GM12865 (cell line): ENCODE measurements around the gene SLC38A2.
A peak's percentile ranks its signal among the peaks of the same experiment; 100 is the strongest.

ENCODE experiments used
- DNase-seq: peaks from one replicate; pipeline ENCODE4 v3.0.0; 2010; ENCODE audit warnings: low read depth
- H3K4me3 ChIP-seq: 2 replicates; pipeline ENCODE4 v1.5.1; 2011; ENCODE audit warnings: mild to moderate bottlenecking, low read depth, low read length, control low read depth
- TF ChIP-seq, protein P1 (sequence below): IDR thresholded peaks from 2 replicates; pipeline ENCODE4 v1.5.1; 2011; ENCODE audit warnings: low read length, control low read depth, low read depth, inconsistent platforms; ENCODE audit not compliant: insufficient read depth; ENCODE audit errors: missing control alignments

The SLC38A2 gene

DNA sequence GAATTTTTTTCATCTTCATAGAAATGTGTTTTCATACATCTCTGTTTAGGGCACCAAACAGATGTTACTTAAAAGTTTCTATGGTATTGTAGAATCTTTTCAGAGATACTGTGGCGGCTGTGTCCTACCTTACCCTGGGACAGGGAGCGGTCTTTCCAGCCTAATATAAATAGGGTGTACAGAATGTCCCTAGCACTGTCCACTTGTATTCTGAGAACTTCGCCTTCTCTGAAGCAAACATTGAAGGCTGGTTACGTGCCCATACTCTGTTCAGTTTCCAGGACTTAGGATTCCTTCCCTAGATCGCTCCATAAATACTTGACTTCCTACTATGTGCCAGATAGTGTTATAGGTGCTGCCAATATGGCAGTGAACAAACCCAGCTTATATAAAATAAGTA is 24.3 kb upstream of the SLC38A2 start:
- no peak for DNase-seq
- no peak overlapping the region for H3K4me3 ChIP-seq
- TF ChIP-seq, protein P1, sequence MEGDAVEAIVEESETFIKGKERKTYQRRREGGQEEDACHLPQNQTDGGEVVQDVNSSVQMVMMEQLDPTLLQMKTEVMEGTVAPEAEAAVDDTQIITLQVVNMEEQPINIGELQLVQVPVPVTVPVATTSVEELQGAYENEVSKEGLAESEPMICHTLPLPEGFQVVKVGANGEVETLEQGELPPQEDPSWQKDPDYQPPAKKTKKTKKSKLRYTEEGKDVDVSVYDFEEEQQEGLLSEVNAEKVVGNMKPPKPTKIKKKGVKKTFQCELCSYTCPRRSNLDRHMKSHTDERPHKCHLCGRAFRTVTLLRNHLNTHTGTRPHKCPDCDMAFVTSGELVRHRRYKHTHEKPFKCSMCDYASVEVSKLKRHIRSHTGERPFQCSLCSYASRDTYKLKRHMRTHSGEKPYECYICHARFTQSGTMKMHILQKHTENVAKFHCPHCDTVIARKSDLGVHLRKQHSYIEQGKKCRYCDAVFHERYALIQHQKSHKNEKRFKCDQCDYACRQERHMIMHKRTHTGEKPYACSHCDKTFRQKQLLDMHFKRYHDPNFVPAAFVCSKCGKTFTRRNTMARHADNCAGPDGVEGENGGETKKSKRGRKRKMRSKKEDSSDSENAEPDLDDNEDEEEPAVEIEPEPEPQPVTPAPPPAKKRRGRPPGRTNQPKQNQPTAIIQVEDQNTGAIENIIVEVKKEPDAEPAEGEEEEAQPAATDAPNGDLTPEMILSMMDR = no peak

DNA sequence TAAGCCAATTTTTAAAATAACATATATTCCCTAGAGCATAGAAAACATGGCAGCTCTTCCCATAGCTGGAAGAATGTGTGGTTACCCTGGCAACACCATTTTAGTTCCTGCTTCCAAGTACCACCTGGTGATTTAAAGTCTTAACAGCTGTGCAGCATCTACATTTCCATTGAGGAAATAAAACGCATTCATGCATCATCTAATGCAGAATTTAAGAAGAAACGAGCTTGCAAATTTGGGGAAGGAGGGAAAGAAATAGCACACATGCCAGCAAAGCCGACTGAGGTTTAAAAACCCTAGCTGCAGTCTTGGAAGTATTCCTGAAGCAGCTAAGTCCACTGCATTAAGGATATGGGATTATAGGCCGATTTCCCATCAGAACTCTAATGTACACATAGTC is 22.8 kb upstream of the SLC38A2 start:
- DNase-seq = no peak
- TF ChIP-seq, protein P1 = no peak
- no peak overlapping the region for H3K4me3 ChIP-seq

DNA sequence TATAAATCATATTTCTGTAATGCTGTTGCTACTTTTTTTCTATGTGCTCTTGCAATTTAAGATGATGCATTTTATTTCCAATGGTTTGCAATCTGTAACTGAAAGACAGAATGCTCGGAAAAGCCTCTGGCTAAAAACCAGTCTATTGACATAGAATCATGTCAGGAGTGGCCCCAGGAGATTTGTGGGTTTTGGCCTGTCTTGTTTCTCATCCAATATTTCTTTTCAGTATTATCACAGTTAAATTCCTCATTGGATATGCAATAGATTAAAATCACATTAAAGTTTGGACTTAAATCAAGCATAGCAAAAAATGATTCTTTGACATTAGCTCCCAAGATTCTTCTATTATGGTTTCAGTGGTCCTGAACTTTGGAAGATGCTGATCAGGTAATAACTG is 19.1 kb upstream of the SLC38A2 start:
- TF ChIP-seq, protein P1 = no peak
- peak overlapping the region; percentile 41; the same call in 1 of the 2 replicates for H3K4me3 ChIP-seq
- DNase-seq = no peak

DNA sequence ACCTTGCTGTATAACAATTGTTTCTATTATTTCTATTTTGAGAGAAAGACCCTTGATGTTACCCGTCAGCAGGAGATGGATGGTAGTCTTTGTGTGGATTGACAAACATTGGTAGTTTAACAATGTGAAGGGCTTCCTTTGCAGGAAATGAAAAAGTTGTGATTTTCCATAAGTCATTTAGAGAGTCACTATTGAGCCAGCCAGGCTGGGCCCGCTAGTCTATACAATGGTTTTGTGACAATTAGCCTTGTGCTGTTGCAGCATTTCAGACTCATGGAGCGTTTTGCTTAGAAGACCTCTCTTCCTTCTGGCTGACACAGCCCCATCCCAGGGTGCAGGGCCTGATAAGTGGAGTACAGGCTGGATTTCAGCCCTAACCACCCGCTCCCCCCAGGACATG is 18.3 kb upstream of the SLC38A2 start:
- TF ChIP-seq, protein P1 = no peak
- H3K4me3 ChIP-seq = peak overlapping the region; percentile 41
- peak; percentile 55 for DNase-seq

DNA sequence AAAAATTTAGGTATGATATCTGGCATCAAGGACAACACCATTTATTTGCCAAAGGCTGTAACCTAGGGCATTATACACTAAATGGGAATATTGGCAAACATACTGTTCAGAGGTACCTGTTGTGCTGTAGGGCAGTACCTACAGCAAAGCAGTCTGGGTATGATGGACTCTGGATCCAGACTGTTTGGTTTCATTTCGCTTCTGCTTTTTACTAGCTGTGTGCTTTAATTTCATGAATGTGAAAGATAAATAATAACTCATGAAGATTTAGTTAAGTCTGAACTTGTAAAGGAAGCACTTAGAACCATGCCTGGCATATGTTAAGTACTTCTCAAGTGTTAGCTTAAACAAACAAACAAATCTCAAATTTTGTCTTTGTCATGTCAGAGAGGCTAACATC is 17.7 kb upstream of the SLC38A2 start:
- H3K4me3 ChIP-seq = peak overlapping the region; percentile 41
- DNase-seq = peak; percentile 52
- TF ChIP-seq, protein P1 = no peak

DNA sequence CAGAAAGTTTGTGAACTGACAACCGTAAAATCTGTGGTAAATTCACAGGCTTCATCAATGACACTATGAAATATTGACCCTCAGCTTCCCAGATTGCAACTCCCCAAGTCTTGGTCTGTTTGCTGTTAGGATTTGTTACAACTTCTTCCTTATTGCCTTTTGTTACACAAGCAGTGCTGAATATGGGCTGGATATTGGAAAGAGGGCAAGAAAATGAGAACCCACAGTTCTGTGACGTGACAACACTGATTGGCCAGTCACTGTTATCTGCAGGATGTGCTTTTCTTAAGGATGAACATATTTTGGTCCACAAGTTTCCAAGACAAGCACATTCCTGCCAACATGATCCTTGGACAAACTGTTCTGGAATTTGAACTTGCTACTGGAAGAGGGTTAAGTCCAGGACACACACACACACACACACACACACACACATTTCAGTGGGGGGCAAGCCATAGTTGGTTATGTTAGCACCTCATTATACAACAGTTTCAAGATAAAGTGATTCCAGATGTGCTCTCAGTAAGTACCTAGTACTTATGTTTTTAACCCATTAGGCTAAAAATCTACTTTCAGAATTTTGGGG is 16.6 kb upstream of the SLC38A2 start:
- no peak for DNase-seq
- TF ChIP-seq, protein P1 = no peak
- peak overlapping the region; percentile 85 for H3K4me3 ChIP-seq

DNA sequence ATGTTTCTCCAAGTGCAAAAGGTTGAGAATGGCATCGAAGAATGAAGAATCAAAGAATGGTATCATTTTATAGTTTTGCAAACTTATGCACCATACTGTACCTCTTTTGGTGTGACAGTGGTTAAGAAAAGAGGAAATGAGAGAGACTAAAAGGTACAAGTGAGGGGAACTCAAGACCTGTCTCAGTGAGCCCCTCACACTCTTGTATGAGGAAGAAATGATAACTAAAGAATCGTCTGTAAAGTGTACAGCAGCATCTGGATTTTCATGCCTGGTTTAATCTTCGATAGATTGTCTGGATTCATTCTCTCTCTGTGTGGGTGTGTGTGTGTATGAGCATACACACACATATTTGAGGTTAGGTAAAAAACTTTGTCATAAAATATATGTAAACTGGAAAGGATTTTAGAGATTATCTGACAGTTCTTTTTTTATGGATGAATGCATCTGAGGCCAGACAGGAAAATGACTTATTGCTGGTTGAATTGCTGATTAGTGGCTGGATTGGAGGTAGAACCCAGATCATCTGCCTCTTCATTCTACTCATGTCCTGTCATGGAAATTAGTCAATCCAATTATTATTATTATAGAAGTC is 16.0 kb upstream of the SLC38A2 start:
- peak; percentile 84 for DNase-seq
- TF ChIP-seq, protein P1 = no peak
- peak overlapping the region; percentile 85 for H3K4me3 ChIP-seq
